Spleen (tissue), 7 donors: Measurements from ENCODE around the gene EMC6.

Source experiments
- CTCF ChIP-seq, 11 experiments: fragments of 200-600 bp in 7 of 11; fragments of 450-650 bp in 4 of 11; sonication (generic) in 4 of 11; IDR thresholded peaks in 8 of 11; conservative IDR thresholded peaks in 3 of 11; 1 replicate in 7 of 11; 2 replicates in 4 of 11; pipeline versions ENCODE4 v1.4.0 to v1.8.0; 2016 to 2021; ENCODE audit warnings: antibody characterized with exemption in 11 of 11, inconsistent platforms in 4 of 11, mild to moderate bottlenecking in 1 of 11
- POLR2A ChIP-seq, 3 donors: fragments of 450-650 bp; IDR thresholded peaks; one replicate each; pipeline ENCODE4 v1.5.1; 2017; ENCODE audit warnings: antibody characterized with exemption in 3 of 3, mild to moderate bottlenecking in 1 of 3
- donor health status: DM: no; HTN: no; CAD: no; lungs with moderate emphysema.
- donor health status: DM: no; HTN: no; CAD: no.
- donor health status: DM: no; HTN: no; CAD: no.

GRCh38 chr17:3657874-3658783, 10.5 kb upstream of the EMC6 start:
- TF ChIP-seq POLR2A (IDR thresholded peaks at IDR 0.05) (no peak), CTCF (IDR thresholded peaks at IDR 0.05 in 8 of 11, conservative IDR thresholded peaks at IDR 0.05 in 3 of 11) (no peak)
